HepG2 (cell line): ENCODE results near the gene FSCN2. TPM values are rescaled to one million over a fixed set of nuclear protein-coding genes. Genes with fewer than 3 reads are reported as not detected.

Source experiments
- DNMT3B ChIP-seq: conservative IDR thresholded peaks from 2 replicates; pipeline ENCODE4 v1.6.1; 2016; ENCODE audit warnings: missing biosample characterization, control low read depth
- DPF2 ChIP-seq: sonication (generic); formaldehyde crosslinking; IDR thresholded peaks from 2 replicates; pipeline ENCODE4 v1.4.0; 2020; ENCODE audit warnings: mild to moderate bottlenecking, low read depth, missing genetic modification reagents, borderline replicate concordance
- GATAD2A ChIP-seq: IDR thresholded peaks from 2 replicates; pipeline ENCODE4 v1.6.1; 2016
- MTERF4 ChIP-seq: sonication (generic); formaldehyde crosslinking; IDR thresholded peaks from 2 replicates; pipeline ENCODE4 v1.8.0; 2023; ENCODE audit warnings: mild to moderate bottlenecking, missing genetic modification reagents
- RXRB ChIP-seq: IDR thresholded peaks from 2 replicates; pipeline ENCODE4 v1.6.1; 2016; ENCODE audit warnings: borderline replicate concordance, missing genetic modification reagents, missing compliant biosample characterization
- THAP8 ChIP-seq: sonication (generic); formaldehyde crosslinking; IDR thresholded peaks from 2 replicates; pipeline ENCODE4 v1.5.1; 2020; ENCODE audit warnings: missing genetic modification reagents, mild to moderate bottlenecking, borderline replicate concordance
- YY1 ChIP-seq: IDR thresholded peaks from 2 replicates; pipeline ENCODE4 v1.6.1; 2011; ENCODE audit warnings: low read length, low read depth, moderate library complexity, mild to moderate bottlenecking; ENCODE audit not compliant: insufficient read depth, insufficient replicate concordance
- ZFY ChIP-seq: sonication (generic); formaldehyde crosslinking; IDR thresholded peaks from 2 replicates; pipeline ENCODE4 v1.4.0; 2020; ENCODE audit warnings: missing genetic modification reagents
- ZNF574 ChIP-seq: sonication (generic); formaldehyde crosslinking; IDR thresholded peaks from 2 replicates; pipeline ENCODE4 v1.4.0; 2020; ENCODE audit warnings: missing genetic modification reagents
- ZNF784 ChIP-seq: sonication (generic); formaldehyde crosslinking; IDR thresholded peaks from 2 replicates; pipeline ENCODE4 v1.5.1; 2020; ENCODE audit warnings: missing genetic modification reagents, mild to moderate bottlenecking, borderline replicate concordance
- ZNF788 ChIP-seq: sonication (generic); formaldehyde crosslinking; IDR thresholded peaks from 2 replicates; pipeline ENCODE4 v1.5.0; 2020; ENCODE audit warnings: mild to moderate bottlenecking, missing genetic modification reagents, borderline replicate concordance
- ZSCAN9 ChIP-seq: IDR thresholded peaks from 2 replicates; pipeline ENCODE4 v1.6.1; 2016; ENCODE audit warnings: borderline replicate concordance
- ZZZ3 ChIP-seq: sonication (generic); formaldehyde crosslinking; IDR thresholded peaks from 2 replicates; pipeline ENCODE4 v1.4.0; 2020; ENCODE audit warnings: missing genetic modification reagents, mild to moderate bottlenecking, borderline replicate concordance
- polyA plus RNA-seq, 8 experiments: library from polyadenylated mRNA; depleted of rRNA in 3 of 8; stranded (reverse) in 7 of 8; unstranded in 1 of 8; fragments of >200 nt; fragmentation: Illumina TruSeq in 4 of 8; extraction: Trizol in 4 of 8; gene quantifications; 2 replicates each; pipeline versions ENCODE4 v1.2.1 to v1.2.3, GENCODE V29; 2011 to 2016; ENCODE audit warnings: low read depth in 4 of 8, missing spikeins in 1 of 8, mixed read lengths in 1 of 8; ENCODE audit not compliant: insufficient read depth in 1 of 8
- total RNA-seq, 5 experiments: library from RNA; depleted of rRNA; stranded (reverse); fragments of >200 nt; fragmentation: Illumina TruSeq; extraction: Trizol; gene quantifications; 2 replicates each; pipeline ENCODE4 v1.2.3, GENCODE V29; 2016; ENCODE audit warnings: low read depth in 1 of 5
- TF ChIP-seq, protein P1 (sequence below): sonication (generic); formaldehyde crosslinking; IDR thresholded peaks from 2 replicates; pipeline ENCODE4 v1.5.0; 2020; ENCODE audit warnings: mild to moderate bottlenecking, missing genetic modification reagents, borderline replicate concordance
- TF ChIP-seq, protein P2 (sequence below): sonication (generic); formaldehyde crosslinking; IDR thresholded peaks from 2 replicates; pipeline ENCODE4 v1.9.0; 2021; ENCODE audit warnings: missing genetic modification reagents, borderline replicate concordance
- TF ChIP-seq, protein P3 (sequence below): sonication (generic); formaldehyde crosslinking; IDR thresholded peaks from 2 replicates; pipeline ENCODE4 v1.8.1; 2023; ENCODE audit warnings: mild to moderate bottlenecking, missing genetic modification reagents

FSCN2 gene
- total and polyA plus RNA-seq, 2 of the 13 experiments (the other 11 are each of a cell fraction or from before 2014, with no cell fraction given), result 0.09 TPM; not detected in 1

DNA sequence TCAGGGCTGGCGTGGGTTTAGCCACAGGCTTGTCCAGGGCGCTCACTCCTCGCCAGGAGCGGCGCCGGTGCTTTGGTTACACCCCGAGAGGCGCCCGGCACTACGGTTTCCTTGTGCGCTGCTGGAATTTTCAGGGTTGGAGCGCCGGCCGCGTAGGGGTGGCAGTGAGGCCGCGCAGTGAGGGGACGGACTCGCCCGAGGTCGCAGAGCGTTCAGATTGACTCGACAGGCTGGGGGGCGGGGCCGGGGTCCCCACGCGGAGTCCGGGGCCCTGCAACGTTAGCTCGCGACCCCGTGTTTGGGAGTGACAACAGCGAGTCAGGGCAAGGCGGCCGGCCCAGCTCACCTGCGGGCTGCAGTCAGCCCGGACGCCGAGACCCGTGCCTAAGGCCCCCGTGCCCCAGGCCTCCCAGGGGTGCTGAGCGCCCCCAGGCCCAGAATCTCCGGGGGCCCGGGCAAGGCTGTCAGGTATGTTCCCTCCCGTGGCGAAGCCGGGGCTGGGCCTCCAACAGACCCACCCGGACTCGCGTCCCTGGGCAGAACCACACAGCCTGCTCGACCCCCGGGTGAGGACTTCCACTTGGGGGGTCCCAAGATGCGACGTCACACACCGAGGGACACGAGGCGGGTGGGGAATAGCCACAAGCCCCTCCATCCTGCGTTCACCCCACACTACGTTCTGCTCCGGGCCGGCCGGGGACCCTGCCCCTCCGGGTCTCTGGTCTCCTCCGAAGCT is 14.3 kb upstream of the FSCN2 start (continued):
- TF ChIP-seq, protein P1, sequence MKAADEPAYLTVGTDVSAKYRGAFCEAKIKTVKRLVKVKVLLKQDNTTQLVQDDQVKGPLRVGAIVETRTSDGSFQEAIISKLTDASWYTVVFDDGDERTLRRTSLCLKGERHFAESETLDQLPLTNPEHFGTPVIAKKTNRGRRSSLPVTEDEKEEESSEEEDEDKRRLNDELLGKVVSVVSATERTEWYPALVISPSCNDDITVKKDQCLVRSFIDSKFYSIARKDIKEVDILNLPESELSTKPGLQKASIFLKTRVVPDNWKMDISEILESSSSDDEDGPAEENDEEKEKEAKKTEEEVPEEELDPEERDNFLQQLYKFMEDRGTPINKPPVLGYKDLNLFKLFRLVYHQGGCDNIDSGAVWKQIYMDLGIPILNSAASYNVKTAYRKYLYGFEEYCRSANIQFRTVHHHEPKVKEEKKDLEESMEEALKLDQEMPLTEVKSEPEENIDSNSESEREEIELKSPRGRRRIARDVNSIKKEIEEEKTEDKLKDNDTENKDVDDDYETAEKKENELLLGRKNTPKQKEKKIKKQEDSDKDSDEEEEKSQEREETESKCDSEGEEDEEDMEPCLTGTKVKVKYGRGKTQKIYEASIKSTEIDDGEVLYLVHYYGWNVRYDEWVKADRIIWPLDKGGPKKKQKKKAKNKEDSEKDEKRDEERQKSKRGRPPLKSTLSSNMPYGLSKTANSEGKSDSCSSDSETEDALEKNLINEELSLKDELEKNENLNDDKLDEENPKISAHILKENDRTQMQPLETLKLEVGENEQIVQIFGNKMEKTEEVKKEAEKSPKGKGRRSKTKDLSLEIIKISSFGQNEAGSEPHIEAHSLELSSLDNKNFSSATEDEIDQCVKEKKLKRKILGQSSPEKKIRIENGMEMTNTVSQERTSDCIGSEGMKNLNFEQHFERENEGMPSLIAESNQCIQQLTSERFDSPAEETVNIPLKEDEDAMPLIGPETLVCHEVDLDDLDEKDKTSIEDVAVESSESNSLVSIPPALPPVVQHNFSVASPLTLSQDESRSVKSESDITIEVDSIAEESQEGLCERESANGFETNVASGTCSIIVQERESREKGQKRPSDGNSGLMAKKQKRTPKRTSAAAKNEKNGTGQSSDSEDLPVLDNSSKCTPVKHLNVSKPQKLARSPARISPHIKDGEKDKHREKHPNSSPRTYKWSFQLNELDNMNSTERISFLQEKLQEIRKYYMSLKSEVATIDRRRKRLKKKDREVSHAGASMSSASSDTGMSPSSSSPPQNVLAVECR (CRISPR knock-in tag), result peak; percentile 45
- peak; percentile 61; the same call in 1 of the 2 replicates for TF ChIP-seq ZNF574
- TF ChIP-seq DNMT3B (CRISPR knock-in tag), result no peak
- TF ChIP-seq, protein P2, sequence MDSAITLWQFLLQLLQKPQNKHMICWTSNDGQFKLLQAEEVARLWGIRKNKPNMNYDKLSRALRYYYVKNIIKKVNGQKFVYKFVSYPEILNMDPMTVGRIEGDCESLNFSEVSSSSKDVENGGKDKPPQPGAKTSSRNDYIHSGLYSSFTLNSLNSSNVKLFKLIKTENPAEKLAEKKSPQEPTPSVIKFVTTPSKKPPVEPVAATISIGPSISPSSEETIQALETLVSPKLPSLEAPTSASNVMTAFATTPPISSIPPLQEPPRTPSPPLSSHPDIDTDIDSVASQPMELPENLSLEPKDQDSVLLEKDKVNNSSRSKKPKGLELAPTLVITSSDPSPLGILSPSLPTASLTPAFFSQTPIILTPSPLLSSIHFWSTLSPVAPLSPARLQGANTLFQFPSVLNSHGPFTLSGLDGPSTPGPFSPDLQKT (CRISPR knock-in tag), result no peak
- no peak for TF ChIP-seq DPF2 (CRISPR knock-in tag)
- TF ChIP-seq ZNF788 (CRISPR knock-in tag), result peak; percentile 32; the same call in 1 of the 2 replicates
- TF ChIP-seq ZNF784, result peak; percentile 34; the same call in 1 of the 2 replicates
- TF ChIP-seq GATAD2A (CRISPR knock-in tag), result peak; percentile 41
- TF ChIP-seq ZFY (CRISPR knock-in tag), result peak; percentile 73
- peak; percentile 77; the same call in 1 of the 2 replicates for TF ChIP-seq ZSCAN9 (CRISPR knock-in tag)
- TF ChIP-seq, protein P3, sequence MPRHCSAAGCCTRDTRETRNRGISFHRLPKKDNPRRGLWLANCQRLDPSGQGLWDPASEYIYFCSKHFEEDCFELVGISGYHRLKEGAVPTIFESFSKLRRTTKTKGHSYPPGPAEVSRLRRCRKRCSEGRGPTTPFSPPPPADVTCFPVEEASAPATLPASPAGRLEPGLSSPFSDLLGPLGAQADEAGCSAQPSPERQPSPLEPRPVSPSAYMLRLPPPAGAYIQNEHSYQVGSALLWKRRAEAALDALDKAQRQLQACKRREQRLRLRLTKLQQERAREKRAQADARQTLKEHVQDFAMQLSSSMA (CRISPR knock-in tag), result no peak; the same call in 1 of the 2 replicates
- no peak for TF ChIP-seq ZZZ3 (CRISPR knock-in tag)
- TF ChIP-seq THAP8, result peak; percentile 56; the same call in 1 of the 2 replicates
- TF ChIP-seq RXRB, result 0 out of 2 replicates have a peak, but pooled peaks have one; percentile 32
- TF ChIP-seq MTERF4 (CRISPR knock-in tag), result no peak
- peak; percentile 26 for TF ChIP-seq YY1
